Measurements from ENCODE around the gene VWA5B1.

The VWA5B1 gene

GRCh38 chr1:20399606-20400180 lies 109.0 kb downstream of the VWA5B1 start:
- DNase-seq, result no peak

- DNase-seq, result no peak
These were observed 109.9 kb downstream of the VWA5B1 start for GRCh38 chr1:20400341-20401177.

- no peak for DNase-seq
These were observed 110.8 kb downstream of the VWA5B1 start for GRCh38 chr1:20401405-20402010.

GRCh38 chr1:20402585-20403422 lies 112.1 kb downstream of the VWA5B1 start:
- no peak for DNase-seq

GRCh38 chr1:20403423-20404145 lies 112.9 kb downstream of the VWA5B1 start:
- DNase-seq, result no peak

- DNase-seq, result no peak
These were observed 113.8 kb downstream of the VWA5B1 start for GRCh38 chr1:20404466-20404865.

Data from NCI-H2029 treated with DMSO at 0.1 percent for 48 hours (cell line).